ENCODE results near the gene MAML2. TPM values are rescaled to one million over a fixed set of nuclear protein-coding genes. Genes with fewer than 3 reads are reported as not detected.

Gene MAML2
- total and polyA plus RNA-seq, 2 of the 8 experiments (the other 6 are each of a cell fraction or from before 2014, with no cell fraction given), result 3.8 to 6.6 TPM

DNA sequence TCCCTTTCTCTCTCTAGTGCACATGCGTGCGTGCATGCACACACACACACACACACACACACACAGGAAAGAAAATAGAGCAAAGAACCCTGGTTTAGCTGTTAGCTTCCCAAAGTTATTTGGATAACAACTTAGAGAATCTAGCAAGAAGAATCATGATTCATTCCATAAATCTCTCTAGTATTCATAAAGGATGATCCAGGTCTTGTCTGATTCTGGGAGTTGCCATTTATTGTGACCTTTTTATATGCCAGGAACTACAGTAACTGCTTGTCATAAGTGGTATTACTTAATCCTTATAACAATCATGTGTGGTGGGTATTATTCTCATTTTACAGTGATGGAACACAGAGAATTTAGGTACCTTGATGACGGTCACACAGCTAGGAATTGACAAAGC, 277.6 kb downstream of the MAML2 start:
- no peak overlapping the region for H2AFZ ChIP-seq (ENCODE audit: low read length)
- H3K4ac ChIP-seq (replicated peaks; ENCODE audit: insufficient read length, low read depth, low read length), result no peak overlapping the region
- no peak overlapping the region for H3K4me3 ChIP-seq (ENCODE audit: extremely low read depth in 1 of 4, insufficient read depth in 2 of 4, low read depth in 3 of 4, low read length in 4 of 4)
- H3K23ac ChIP-seq (ENCODE audit: insufficient read length), result no peak overlapping the region
- H3K9me3 ChIP-seq (ENCODE audit: insufficient read depth in 2 of 2, low read depth in 1 of 2, low read length in 1 of 2), result no peaks in the 10 kb centered on the region
- POLR2A ChIA-PET (ENCODE audit: partially characterized antibody), result no interaction called here
- no peak overlapping the region for H2BK12ac ChIP-seq (ENCODE audit: low read depth, low read length)
- H3K4me1 ChIP-seq (replicated peaks in 1 of 4; ENCODE audit: control insufficient read depth in 3 of 4, insufficient read depth in 4 of 4, low read length in 3 of 4), result no peaks in the 10 kb centered on the region
- H4K8ac ChIP-seq (ENCODE audit: extremely low read depth, insufficient read depth, low read length), result no peak overlapping the region
- no peak overlapping the region for H2BK20ac ChIP-seq (ENCODE audit: low read length)
- no peak overlapping the region for H3K14ac ChIP-seq (ENCODE audit: insufficient read length)
- TF ChIP-seq TCF12 (IDR thresholded peaks at IDR 0.05; ENCODE audit: low read depth, low read length) (no peak), KDM5A (IDR thresholded peaks at IDR 0.05; ENCODE audit: low read length) (no peak), POLR2A (IDR thresholded peaks at IDR 0.05; ENCODE audit: control extremely low read depth in 1 of 2, low read depth in 2 of 2, low read length in 2 of 2) (no peak), CHD2 (IDR thresholded peaks at IDR 0.05; ENCODE audit: low read length) (no peak), MAFK (IDR thresholded peaks at IDR 0.05; ENCODE audit: low read depth, low read length) (no peak), HDAC6 (IDR thresholded peaks at IDR 0.05; ENCODE audit: low read depth, low read length) (no peak), PHF8 (conservative IDR thresholded peaks at IDR 0.05; ENCODE audit: low read depth, low read length) (no peak), SIRT6 (IDR thresholded peaks at IDR 0.05; ENCODE audit: low read length) (no peak), CEBPB (IDR thresholded peaks at IDR 0.05; ENCODE audit: low read depth, low read length) (no peak), RFX5 (IDR thresholded peaks at IDR 0.05; ENCODE audit: borderline replicate concordance, low read depth, low read length) (no peak), NANOG (IDR thresholded peaks at IDR 0.05; ENCODE audit: insufficient read depth, low read depth, low read length, poor library complexity, severe bottlenecking) (no peak), CBX5 (IDR thresholded peaks at IDR 0.05; ENCODE audit: low read depth, low read length) (no peak), CBX8 (IDR thresholded peaks at IDR 0.05; ENCODE audit: borderline replicate concordance, low read depth, low read length) (no peak)
- TF ChIP-seq, protein P1, sequence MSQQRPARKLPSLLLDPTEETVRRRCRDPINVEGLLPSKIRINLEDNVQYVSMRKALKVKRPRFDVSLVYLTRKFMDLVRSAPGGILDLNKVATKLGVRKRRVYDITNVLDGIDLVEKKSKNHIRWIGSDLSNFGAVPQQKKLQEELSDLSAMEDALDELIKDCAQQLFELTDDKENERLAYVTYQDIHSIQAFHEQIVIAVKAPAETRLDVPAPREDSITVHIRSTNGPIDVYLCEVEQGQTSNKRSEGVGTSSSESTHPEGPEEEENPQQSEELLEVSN (IDR thresholded peaks at IDR 0.05), result no peak
- no peak overlapping the region for H4K5ac ChIP-seq (ENCODE audit: insufficient read length, low read depth, low read length)
- no peak overlapping the region for H3K27ac ChIP-seq (ENCODE audit: low read depth, low read length)
- no peak overlapping the region for H3K56ac ChIP-seq (replicated peaks; ENCODE audit: insufficient read length, low read depth, low read length)
- H4K20me1 ChIP-seq (replicated peaks in 1 of 2; ENCODE audit: control insufficient read depth in 1 of 2, insufficient read depth in 2 of 2, low read length in 2 of 2), result no peaks in the 10 kb centered on the region
- no peak overlapping the region for H2BK15ac ChIP-seq (ENCODE audit: low read length)
- no peak for DNase-seq (ENCODE audit: low read depth in 1 of 2, low spot score in 2 of 2)
- H3K27me3 ChIP-seq (replicated peaks in 1 of 4; ENCODE audit: control insufficient read depth in 3 of 4, extremely low read depth in 1 of 4, insufficient read depth in 3 of 4, low read length in 3 of 4), result peaks cover 0 to 1% (median 0%) of the 10 kb centered on the region in 4 experiments; a peak in 1 of 7 replicates
- WGBS, 2 experiments (ENCODE audit: extremely low coverage in 1 of 2, insufficient coverage in 1 of 2, insufficient read length in 1 of 2, insufficient replicate concordance in 2 of 2, low coverage in 1 of 2, low lambda C conversion rate in 2 of 2, missing lambda C conversion rate in 1 of 2), result 80% methylated on average over 3 of the region's 3 CpGs; no CpG with 5 or more reads in 1 of the 2 experiments
- H2AK5ac ChIP-seq (ENCODE audit: low read depth, low read length), result no peak overlapping the region
- H3K4me2 ChIP-seq (ENCODE audit: insufficient read depth in 1 of 2, low read depth in 2 of 2, low read length in 2 of 2), result no peak overlapping the region
- H3K23me2 ChIP-seq (ENCODE audit: low read depth, low read length), result no peaks in the 10 kb centered on the region
- CTCF ChIA-PET (ENCODE audit: partially characterized antibody), result interaction anchor here (4.2 kb wide), 1 partner anchor 10 kb away, joined by 30 read pairs; no protein-coding TSS in a partner anchor
- H4K91ac ChIP-seq (replicated peaks; ENCODE audit: insufficient read length, low read length), result no peak overlapping the region
- H3K79me2 ChIP-seq (ENCODE audit: control insufficient read depth in 1 of 2, insufficient read depth in 2 of 2, low read length in 2 of 2), result no peaks in the 10 kb centered on the region
- no peaks in the 10 kb centered on the region for H3K79me1 ChIP-seq (ENCODE audit: low read depth, low read length)
- H2BK5ac ChIP-seq (ENCODE audit: low read depth, low read length), result no peak overlapping the region
- no peaks in the 10 kb centered on the region for H3K36me3 ChIP-seq (ENCODE audit: control insufficient read depth in 2 of 4, insufficient read depth in 4 of 4, low read length in 3 of 4)
- no peak overlapping the region for H3K18ac ChIP-seq (ENCODE audit: extremely low read depth, low read length)
- H2BK120ac ChIP-seq (replicated peaks; ENCODE audit: low read depth, low read length), result no peak overlapping the region
- no peak for FAIRE-seq
- H3K9ac ChIP-seq (replicated peaks in 1 of 4; ENCODE audit: extremely low read depth in 1 of 4, low read depth in 3 of 4, low read length in 3 of 4), result no peak overlapping the region
